ENCODE data around the gene TXNRD2.

- TF ChIP-seq CTCF (IDR thresholded peaks at IDR 0.05; ENCODE audit: low read depth, low read length) (no peak), EZH2phosphoT487 (IDR thresholded peaks at IDR 0.05; ENCODE audit: low read depth) (no peak)
Measured at GRCh38 chr22:19831016-19831415, 110.6 kb downstream of the TXNRD2 start.
